ENCODE results near the gene ASGR1.

The ASGR1 gene

DNA sequence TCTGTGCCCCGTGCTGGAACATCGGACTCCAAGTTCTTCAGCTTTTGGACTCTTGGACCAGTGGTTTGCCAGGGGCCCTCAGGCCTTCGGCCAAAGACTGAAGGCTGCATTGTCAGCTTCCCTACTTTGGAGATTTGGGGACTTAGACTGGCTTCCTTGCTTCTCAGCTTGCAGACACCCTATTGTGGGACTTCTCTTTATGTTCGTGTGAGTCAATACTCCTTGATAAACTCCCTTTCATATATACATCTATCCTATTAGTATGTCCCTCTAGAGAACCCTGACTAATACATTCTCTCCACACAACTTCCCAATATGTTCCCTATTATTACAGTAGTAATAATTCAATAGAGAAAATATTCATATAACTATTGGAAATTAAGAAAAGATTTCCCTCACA is 55.3 kb downstream of the ASGR1 start:
- no peak for DNase-seq (ENCODE audit: low read depth in 2 of 2)
